ENCODE data around the gene MPV17L2.

MPV17L2 gene

DNA sequence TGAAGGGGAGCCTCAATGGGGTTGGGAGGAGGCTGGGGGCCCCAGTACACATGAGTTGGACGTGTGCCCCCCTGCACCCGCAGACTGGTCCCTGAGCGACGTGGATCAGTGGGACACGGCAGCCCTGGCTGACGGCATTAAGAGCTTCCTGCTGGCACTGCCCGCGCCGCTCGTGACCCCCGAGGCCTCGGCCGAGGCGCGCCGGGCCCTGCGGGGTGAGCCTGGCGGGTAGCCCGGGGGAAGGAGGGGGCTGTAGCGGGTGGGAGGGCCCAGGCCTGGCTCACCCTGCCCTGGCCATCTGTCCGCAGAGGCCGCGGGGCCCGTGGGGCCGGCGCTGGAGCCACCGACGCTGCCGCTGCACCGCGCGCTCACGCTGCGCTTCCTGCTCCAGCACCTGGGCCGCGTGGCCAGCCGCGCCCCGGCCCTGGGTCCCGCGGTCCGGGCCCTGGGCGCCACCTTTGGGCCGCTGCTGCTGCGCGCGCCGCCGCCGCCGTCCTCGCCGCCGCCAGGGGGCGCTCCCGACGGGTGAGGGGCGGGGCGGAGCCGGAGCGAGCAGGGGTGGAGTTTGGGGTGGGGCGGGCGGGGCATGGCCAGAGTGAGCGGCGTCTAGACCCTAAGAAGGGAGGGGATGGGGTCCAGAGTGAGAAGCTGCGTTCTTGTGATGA, 31.9 kb upstream of the MPV17L2 start:
- peak; percentile 93 for DNase-seq (ENCODE audit: low spot score)

GRCh38 chr19:18161636-18162002, 31.4 kb upstream of the MPV17L2 start:
- DNase-seq (ENCODE audit: low spot score) = no peak

DNA sequence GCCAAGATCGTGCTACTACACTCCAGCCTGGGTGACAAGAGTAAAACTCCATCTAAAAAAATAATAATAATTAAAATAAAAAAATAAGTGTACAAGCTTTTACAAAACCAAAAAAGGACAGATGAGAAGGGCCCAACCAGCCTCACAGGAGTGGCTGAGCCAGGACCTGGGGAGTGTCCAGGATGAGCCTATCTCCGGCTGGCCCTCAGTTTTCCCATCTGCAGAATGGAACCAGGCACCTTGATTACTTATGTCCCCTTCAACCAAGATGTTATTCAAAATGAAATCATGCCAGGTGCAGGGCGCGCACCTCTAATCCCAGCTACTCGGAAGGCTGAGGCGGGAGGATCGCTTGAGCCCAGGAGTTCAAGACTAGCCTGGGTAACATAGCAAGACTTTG, 28.9 kb upstream of the MPV17L2 start:
- DNase-seq (ENCODE audit: low spot score) = no peak

DNA sequence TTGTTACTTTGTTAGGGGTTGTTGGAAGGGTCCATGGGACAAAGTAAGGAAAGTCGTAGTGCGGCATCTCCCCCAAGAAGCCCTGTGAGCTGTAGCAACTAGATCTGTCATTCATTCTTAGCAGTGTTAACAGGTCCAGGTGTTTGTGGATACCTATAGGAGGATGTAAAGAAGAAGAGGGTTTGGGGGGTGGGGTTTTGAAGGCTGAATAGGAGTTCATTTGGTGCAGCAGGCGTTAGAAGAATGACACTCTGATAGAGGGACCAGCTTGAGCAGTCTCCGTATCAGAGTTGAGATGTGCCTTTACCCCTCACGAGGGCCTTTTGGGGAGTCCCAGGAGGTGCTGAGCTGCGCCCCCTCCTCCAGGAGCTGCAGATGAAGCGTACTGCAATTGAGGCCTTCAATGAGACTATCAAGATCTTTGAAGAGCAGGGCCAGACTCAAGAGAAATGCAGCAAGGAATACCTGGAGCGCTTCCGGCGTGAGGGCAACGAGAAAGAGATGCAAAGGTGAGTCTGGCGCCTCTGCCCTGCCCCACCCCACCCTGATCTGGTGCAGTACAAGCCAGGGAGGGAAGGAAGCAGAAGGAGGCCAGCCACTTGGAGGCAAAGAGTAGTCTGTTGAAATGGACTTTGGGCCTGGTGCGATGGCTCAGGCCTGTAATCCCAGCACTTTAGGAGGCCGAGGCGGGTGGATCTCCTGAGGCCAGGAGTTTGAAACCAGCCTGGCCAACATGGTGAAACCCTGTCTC, 27.0 kb upstream of the MPV17L2 start:
- no peak for DNase-seq (ENCODE audit: low spot score)

- DNase-seq (ENCODE audit: low spot score) = no peak
These were observed 26.0 kb upstream of the MPV17L2 start for GRCh38 chr19:18167011-18167410.

GRCh38 chr19:18167975-18168645, 24.9 kb upstream of the MPV17L2 start:
- peak; percentile 85 for DNase-seq (ENCODE audit: low spot score)

DNA sequence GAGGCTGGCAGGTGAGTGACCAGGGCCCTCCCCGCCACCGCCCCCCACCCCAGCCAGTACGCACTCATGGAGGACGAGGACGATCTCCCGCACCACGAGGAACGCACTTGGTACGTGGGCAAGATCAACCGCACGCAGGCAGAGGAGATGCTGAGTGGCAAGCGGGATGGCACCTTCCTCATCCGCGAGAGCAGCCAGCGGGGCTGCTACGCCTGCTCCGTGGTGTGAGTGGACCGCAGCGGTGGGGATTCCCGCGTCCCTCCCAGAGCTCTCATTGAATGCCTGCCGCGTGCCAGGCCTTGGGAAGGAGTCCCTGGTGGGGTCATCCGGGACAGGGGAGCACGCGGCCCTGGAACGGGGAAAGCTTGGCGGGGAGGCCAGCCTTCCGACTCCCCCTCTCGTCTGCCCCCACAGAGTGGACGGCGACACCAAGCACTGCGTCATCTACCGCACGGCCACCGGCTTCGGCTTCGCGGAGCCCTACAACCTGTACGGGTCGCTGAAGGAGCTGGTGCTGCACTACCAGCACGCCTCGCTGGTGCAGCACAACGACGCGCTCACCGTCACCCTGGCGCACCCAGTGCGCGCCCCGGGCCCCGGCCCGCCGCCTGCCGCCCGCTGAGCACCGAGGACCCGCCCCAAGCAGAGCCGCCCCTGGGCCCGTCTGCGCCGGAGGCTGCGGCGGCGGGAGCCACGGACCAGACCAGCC, 24.2 kb upstream of the MPV17L2 start:
- DNase-seq (ENCODE audit: low spot score) = no peak

DNA sequence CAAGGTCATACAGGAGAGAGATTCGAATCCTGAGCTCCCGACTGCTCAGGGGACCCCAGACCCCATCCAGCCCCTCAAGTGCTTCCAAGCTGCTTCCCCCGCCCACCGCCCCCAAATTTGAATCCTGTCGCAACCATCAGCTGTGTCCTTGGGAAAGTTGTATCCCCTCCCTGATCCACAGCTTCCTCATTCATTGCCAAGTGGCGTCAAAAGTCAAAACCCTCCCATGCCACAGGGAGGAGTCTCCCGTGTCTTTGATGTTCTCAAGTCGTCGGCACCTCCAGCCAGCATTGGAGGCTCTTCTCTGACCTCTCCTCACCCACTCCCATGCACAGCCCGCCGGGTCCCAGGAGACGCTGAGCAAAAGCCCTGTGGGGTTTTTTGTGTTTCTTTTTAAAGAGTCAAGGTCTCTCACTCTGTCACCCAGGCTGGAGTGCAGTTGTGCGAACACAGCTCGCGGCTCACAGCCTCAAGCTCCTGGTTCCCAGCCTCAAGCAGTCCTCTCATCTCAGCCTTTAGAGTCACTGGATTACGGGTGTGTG, 22.2 kb upstream of the MPV17L2 start:
- DNase-seq (ENCODE audit: low spot score) = no peak

GRCh38 chr19:18171605-18172327, 21.3 kb upstream of the MPV17L2 start:
- DNase-seq (ENCODE audit: low spot score) = no peak

DNA sequence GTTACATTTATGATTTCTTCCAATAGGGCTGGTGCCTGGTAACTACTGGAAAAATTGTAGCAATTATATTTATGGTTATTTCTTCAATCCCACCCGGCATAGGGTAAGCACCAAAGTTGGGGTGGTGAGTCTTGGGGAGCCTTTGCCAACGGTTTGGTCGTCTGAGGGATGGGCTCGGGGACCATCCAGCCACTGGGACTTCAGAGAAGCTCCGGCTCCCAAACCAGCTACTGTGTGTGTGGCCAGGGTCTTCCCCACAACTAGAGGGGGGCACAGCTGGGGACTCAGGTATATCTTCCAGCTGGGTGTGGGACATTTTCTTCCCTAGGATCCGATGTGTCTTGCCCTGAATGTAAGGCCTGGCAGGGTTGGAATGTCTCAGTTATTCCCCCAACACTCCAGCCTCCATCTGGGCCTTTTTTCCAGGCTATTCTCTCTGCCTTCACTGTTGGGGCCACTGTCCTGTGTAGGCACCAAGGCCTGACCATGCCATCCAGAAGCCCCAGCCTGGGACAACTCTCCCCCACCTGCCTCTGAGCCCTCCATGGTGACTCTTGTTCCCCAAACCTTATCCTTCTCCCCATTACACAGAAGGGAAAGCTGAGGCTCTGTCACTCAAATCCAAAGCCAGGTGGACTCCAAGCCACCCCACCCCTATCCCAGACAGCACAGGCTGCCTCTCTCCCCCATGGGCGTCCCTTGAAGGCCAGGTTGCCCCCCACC, 20.5 kb upstream of the MPV17L2 start:
- DNase-seq (ENCODE audit: low spot score) = no peak

GRCh38 chr19:18173054-18173571, 19.9 kb upstream of the MPV17L2 start:
- peak; percentile 50 for DNase-seq (ENCODE audit: low spot score)

GRCh38 chr19:18173572-18174288, 19.3 kb upstream of the MPV17L2 start, which contains the start of gene IFI30:
IFI30 (plus strand) TSS chr19:18173813; CDS start chr19:18173842, 29 bp downstream.
- DNase-seq (ENCODE audit: low spot score) = peak; percentile 78

- DNase-seq (ENCODE audit: low spot score) = no peak
These were observed 18.0 kb upstream of the MPV17L2 start for GRCh38 chr19:18174983-18175382.

- no peak for DNase-seq (ENCODE audit: low spot score)
These were observed 16.4 kb upstream of the MPV17L2 start for GRCh38 chr19:18176367-18177310.

DNA sequence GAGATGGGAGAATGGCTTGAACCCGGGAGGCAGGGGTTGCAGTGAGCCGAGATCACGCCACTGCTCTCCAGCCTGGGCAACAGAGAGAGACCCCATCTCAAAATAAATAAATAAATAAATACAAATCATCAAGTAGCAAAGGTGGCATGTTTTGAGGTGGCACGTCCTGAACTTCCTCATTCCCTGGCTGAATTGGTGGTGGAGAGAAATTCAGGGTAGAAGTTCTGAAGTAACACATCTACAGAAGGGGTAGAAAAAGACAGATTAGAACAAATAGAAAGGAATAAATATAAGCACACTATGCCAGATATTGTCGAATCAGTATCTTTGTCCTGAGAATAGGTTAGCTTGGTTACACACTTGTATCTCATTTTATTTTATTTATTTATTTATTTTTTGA, 13.1 kb upstream of the MPV17L2 start:
- no peak for DNase-seq (ENCODE audit: low spot score)

DNA sequence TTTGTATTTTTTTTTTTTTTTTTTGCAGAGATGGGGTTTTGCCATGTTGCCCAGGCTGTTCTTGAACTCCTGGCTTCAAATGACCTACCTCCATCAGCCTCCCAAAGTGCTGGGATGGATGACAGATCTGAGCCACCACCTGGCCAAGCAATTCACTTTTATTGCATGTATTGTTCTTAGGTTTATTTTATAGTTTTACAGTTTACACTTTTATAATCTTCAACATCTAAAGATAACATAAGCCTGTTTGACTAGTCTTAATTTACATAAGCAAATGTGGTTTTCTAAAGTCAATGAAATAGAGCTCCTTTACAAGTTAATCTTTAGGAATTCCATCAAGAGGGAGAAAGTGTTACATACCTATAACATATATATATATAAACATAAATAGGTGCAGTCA, 9.5 kb upstream of the MPV17L2 start:
- no peak for DNase-seq (ENCODE audit: low spot score)

DNA sequence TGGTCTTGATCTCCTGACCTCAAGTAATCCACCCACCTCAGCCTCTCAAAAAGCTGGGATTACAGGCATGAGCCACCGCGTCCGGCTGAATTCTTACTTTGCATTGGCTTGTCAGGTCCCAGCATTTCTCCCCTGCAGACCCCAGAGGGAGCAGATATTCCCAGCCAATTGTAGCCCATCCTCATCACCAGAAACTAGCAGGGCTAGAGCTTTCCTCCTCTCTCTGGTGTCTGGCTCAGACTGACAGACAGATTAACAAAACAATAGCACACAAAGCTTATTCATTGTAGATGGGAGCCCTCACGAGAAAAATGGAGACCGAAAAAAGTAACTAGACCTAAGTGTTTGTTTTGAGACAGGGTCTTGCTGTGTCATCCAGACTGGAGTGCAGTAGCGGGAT, 7.5 kb upstream of the MPV17L2 start:
- no peak for DNase-seq (ENCODE audit: low spot score)

GRCh38 chr19:18190278-18190677, 2.7 kb upstream of the MPV17L2 start:
- no peak for DNase-seq (ENCODE audit: low spot score)

- DNase-seq (ENCODE audit: low spot score) = no peak
These were observed 1.4 kb upstream of the MPV17L2 start for GRCh38 chr19:18191640-18192062.

Data from AG08395 (cell line).